Hepatocyte (in vitro differentiated cells): ENCODE data around the gene C6orf15. TPM values are rescaled to one million over a fixed set of nuclear protein-coding genes. Genes with fewer than 3 reads are reported as not detected.

Source experiments
- DNase-seq: peaks from one replicate; pipeline ENCODE4 v3.0.0-alpha.2; 2016; ENCODE audit warnings: low spot score
- H2AFZ ChIP-seq: fragments of 200-600 bp; sonication (generic); 2 replicates; pipeline ENCODE4 v1.6.0; 2016; ENCODE audit warnings: antibody characterized with exemption, mild to moderate bottlenecking
- H3K27ac ChIP-seq: fragments of 200-600 bp; sonication (generic); 2 replicates; pipeline ENCODE4 v1.5.1; 2016; ENCODE audit warnings: mild to moderate bottlenecking
- H3K27me3 ChIP-seq: fragments of 200-600 bp; sonication (generic); 2 replicates; pipeline ENCODE4 v1.6.1; 2016
- H3K36me3 ChIP-seq: fragments of 200-600 bp; sonication (generic); replicated peaks from 2 replicates; pipeline ENCODE4 v1.5.1; 2016; ENCODE audit warnings: low read depth; ENCODE audit not compliant: insufficient read depth
- H3K4me1 ChIP-seq: fragments of 200-600 bp; sonication (generic); 2 replicates; pipeline ENCODE4 v1.5.1; 2016; ENCODE audit warnings: mild to moderate bottlenecking, moderate library complexity; ENCODE audit not compliant: insufficient read depth
- H3K4me2 ChIP-seq: fragments of 200-600 bp; sonication (generic); 2 replicates; pipeline ENCODE4 v1.6.0; 2016
- H3K4me3 ChIP-seq: fragments of 200-600 bp; sonication (generic); 2 replicates; pipeline ENCODE4 v1.5.1; 2016; ENCODE audit warnings: mild to moderate bottlenecking
- H3K79me2 ChIP-seq: fragments of 200-600 bp; sonication (generic); 2 replicates; pipeline ENCODE4 v1.6.0; 2017; ENCODE audit warnings: mild to moderate bottlenecking
- H3K9me2 ChIP-seq: fragments of 200-600 bp; sonication (generic); replicated peaks from 2 replicates; pipeline ENCODE4 v1.6.0; 2017; ENCODE audit warnings: mild to moderate bottlenecking; ENCODE audit not compliant: insufficient read depth
- H3K9me3 ChIP-seq: fragments of 200-600 bp; sonication (generic); 2 replicates; pipeline ENCODE4 v1.5.1; 2016; ENCODE audit warnings: low read depth, mild to moderate bottlenecking
- H4K20me1 ChIP-seq: fragments of 200-600 bp; sonication (generic); 2 replicates; pipeline ENCODE4 v1.6.0; 2016; ENCODE audit warnings: mild to moderate bottlenecking; ENCODE audit not compliant: insufficient read depth, poor library complexity, severe bottlenecking
- CTCF ChIP-seq: fragments of 200-600 bp; sonication (generic); IDR thresholded peaks from 2 replicates; pipeline ENCODE4 v1.5.1; 2016; ENCODE audit warnings: antibody characterized with exemption, mild to moderate bottlenecking; ENCODE audit not compliant: poor library complexity
- EZH2 ChIP-seq: fragments of 200-600 bp; sonication (generic); IDR thresholded peaks from 2 replicates; pipeline ENCODE4 v1.6.1; 2016; ENCODE audit warnings: antibody characterized with exemption, mild to moderate bottlenecking, borderline replicate concordance
- EZH2phosphoT487 ChIP-seq: fragments of 200-600 bp; sonication (generic); IDR thresholded peaks from one replicate; pipeline ENCODE4 v1.6.1; 2018; ENCODE audit warnings: antibody characterized with exemption, mild to moderate bottlenecking, low read depth, moderate library complexity; ENCODE audit not compliant: unreplicated experiment, severe bottlenecking
- WGBS: methylation state at CpG from one replicate; pipeline ENCODE4 v1.1.6; 2016; ENCODE audit warnings: low lambda C conversion rate; ENCODE audit errors: missing lambda C conversion rate; 5-methylcytosine and 5-hydroxymethylcytosine counted together
- polyA plus RNA-seq: library from polyadenylated mRNA; unstranded; fragments of >200 nt; fragmentation: Nextera tagmentation; extraction: Ambion mirVana; gene quantifications from 2 replicates; pipeline ENCODE4 v1.2.1, GENCODE V29; 2016
- total RNA-seq: library from RNA; depleted of rRNA; stranded (reverse); fragments of >200 nt; gene quantifications from 2 replicates; pipeline ENCODE4 v1.2.3, GENCODE V29; 2014

The C6orf15 gene
- total and polyA plus RNA-seq, 2 experiments from 2014 or later: not detected

- Histone ChIP-seq H4K20me1 (no peaks in the 10 kb centered on the region), H3K4me1 (peaks cover 6% of the 10 kb centered on the region), H3K4me2 (no peak overlapping the region), H3K4me3 (no peak overlapping the region), H3K27ac (no peak overlapping the region), H3K79me2 (no peaks in the 10 kb centered on the region), H3K9me3 (no peaks in the 10 kb centered on the region), H2AFZ (no peak overlapping the region), H3K36me3 (no peaks in the 10 kb centered on the region), H3K9me2 (no peaks in the 10 kb centered on the region), H3K27me3 (no peaks in the 10 kb centered on the region)
- no peak for DNase-seq
- TF ChIP-seq CTCF: no peak
- no peak for TF ChIP-seq EZH2phosphoT487
- no peak for TF ChIP-seq EZH2
- WGBS: 92% methylated on average over 12 of the region's 12 CpGs
Measured at GRCh38 chr6:31121131-31121790, 8.9 kb upstream of the C6orf15 start.

GRCh38 chr6:31120151-31120915 lies 8.0 kb upstream of the C6orf15 start, which contains the start of gene CDSN:
Gene CDSN, minus strand, starts transcription at chr6:31120446. Its CDS starts 27 bp downstream, at chr6:31120419.
- no peaks in the 10 kb centered on the region for H3K9me3 ChIP-seq

GRCh38 chr6:31118178-31118577 lies 5.8 kb upstream of the C6orf15 start:
- no peak for DNase-seq
- Histone ChIP-seq H3K9me3 (no peaks in the 10 kb centered on the region), H3K9me2 (no peaks in the 10 kb centered on the region), H3K4me2 (no peak overlapping the region), H2AFZ (no peak overlapping the region), H3K27ac (no peak overlapping the region), H3K27me3 (no peaks in the 10 kb centered on the region), H3K36me3 (no peaks in the 10 kb centered on the region), H4K20me1 (no peaks in the 10 kb centered on the region), H3K4me1 (peaks cover 24% of the 10 kb centered on the region), H3K4me3 (no peak overlapping the region), H3K79me2 (no peaks in the 10 kb centered on the region)
- 96% methylated on average over 7 of the region's 7 CpGs for WGBS
- no peak for TF ChIP-seq EZH2
- TF ChIP-seq EZH2phosphoT487: no peak
- no peak for TF ChIP-seq CTCF

More at GRCh38 chr6:31120151-31120915, 8.0 kb upstream of the C6orf15 start, which contains the start of gene CDSN:
- Histone ChIP-seq H3K4me2 (no peak within 1 kb of the TSS), H3K9me2 (no peaks in the 10 kb centered on the region), H3K4me1 (peaks cover 8% of the 10 kb centered on the region), H3K4me3 (no peak within 1 kb of the TSS), H3K27ac (no peak within 1 kb of the TSS), H3K36me3 (no peaks in the 10 kb centered on the region), H3K79me2 (no peaks in the 10 kb centered on the region), H4K20me1 (no peaks in the 10 kb centered on the region), H2AFZ (no peak within 1 kb of the TSS), H3K27me3 (no peaks in the 10 kb centered on the region)
- no peak for DNase-seq
- 90% methylated on average over 10 of the region's 26 CpGs for WGBS
- TF ChIP-seq EZH2phosphoT487 (no peak), EZH2 (no peak), CTCF (no peak)
